Stomach (tissue), 4 donors: ENCODE measurements around the gene GRIN3A.

Source experiments
- EP300 ChIP-seq: sonication (generic); formaldehyde crosslinking; IDR thresholded peaks from one replicate; pipeline ENCODE4 v1.6.1; 2017; ENCODE audit warnings: antibody characterized with exemption
- POLR2A ChIP-seq, 4 donors: fragments of 450-650 bp; IDR thresholded peaks; one replicate each; pipeline ENCODE4 v1.6.1; 2016; ENCODE audit warnings: antibody characterized with exemption in 4 of 4, control low read depth in 2 of 4, mild to moderate bottlenecking in 1 of 4, moderate library complexity in 1 of 4
- POLR2AphosphoS5 ChIP-seq, 3 donors: sonication (generic); formaldehyde crosslinking; IDR thresholded peaks; one replicate each; pipeline ENCODE4 v1.6.1; 2016; ENCODE audit warnings: antibody characterized with exemption in 3 of 3
- TF ChIP-seq, protein P1 (sequence below), 7 experiments: fragments of 450-650 bp in 4 of 7; fragments of 200-600 bp in 3 of 7; sonication (generic) in 3 of 7; IDR thresholded peaks; one replicate each; pipeline ENCODE4 v1.5.1; 2016 to 2019; ENCODE audit warnings: antibody characterized with exemption in 7 of 7, control low read depth in 2 of 7, mild to moderate bottlenecking in 1 of 7

DNA sequence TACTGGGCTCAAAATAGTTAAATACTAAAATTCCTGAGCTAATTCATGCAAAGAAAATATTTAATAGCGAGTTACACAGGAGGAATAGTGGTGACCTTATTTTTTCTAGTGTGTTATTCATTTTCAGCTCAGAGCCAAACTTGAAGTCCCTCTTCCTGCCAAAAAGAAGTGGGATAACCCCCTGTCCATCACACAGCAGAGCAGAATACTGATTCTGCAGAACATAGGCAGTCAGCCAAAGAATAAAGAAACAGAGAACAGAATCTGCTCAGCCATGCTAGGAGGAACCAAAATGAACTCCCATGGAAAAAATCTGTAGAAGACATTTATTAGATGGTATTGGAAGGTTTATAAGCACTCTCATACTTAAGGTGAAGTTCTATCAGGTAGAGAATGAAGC lies 49.4 kb upstream of the GRIN3A start:
- TF ChIP-seq, protein P1, sequence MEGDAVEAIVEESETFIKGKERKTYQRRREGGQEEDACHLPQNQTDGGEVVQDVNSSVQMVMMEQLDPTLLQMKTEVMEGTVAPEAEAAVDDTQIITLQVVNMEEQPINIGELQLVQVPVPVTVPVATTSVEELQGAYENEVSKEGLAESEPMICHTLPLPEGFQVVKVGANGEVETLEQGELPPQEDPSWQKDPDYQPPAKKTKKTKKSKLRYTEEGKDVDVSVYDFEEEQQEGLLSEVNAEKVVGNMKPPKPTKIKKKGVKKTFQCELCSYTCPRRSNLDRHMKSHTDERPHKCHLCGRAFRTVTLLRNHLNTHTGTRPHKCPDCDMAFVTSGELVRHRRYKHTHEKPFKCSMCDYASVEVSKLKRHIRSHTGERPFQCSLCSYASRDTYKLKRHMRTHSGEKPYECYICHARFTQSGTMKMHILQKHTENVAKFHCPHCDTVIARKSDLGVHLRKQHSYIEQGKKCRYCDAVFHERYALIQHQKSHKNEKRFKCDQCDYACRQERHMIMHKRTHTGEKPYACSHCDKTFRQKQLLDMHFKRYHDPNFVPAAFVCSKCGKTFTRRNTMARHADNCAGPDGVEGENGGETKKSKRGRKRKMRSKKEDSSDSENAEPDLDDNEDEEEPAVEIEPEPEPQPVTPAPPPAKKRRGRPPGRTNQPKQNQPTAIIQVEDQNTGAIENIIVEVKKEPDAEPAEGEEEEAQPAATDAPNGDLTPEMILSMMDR (IDR thresholded peaks at IDR 0.05) = no peak
- TF ChIP-seq POLR2A (IDR thresholded peaks at IDR 0.05) (no peak), POLR2AphosphoS5 (IDR thresholded peaks at IDR 0.05) (no peak), EP300 (no peak)
